GM19025 (cell line): Measurements from ENCODE around the gene MAGOHB.

Experiments used
- ATAC-seq: cut with Tn5 transposase; IDR thresholded peaks from one replicate; pipeline ENCODE4 v1.9.1; 2021; ENCODE audit warnings: mild to moderate bottlenecking, low read depth, moderate library complexity; ENCODE audit not compliant: unreplicated experiment

MAGOHB gene

DNA sequence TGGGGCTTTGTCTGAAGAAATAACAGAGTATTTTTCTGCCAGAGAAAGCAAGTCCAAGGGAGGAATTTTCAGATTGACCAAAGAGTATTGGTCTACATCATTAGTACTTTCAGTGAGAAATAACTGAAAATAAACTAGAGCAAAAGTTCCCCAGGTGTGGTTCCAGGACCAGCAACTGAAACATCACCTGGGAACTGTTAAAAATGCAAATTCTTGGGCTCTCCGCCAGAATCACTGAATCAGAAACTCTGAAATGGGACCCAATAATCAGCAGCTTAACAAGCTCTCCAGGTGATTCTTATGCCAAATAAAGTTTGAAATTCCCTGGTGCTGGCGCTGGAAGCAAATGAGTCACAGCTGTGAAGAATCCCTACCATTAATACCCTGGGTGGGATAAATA lies 55.6 kb downstream of the MAGOHB start:
- no peak for ATAC-seq

DNA sequence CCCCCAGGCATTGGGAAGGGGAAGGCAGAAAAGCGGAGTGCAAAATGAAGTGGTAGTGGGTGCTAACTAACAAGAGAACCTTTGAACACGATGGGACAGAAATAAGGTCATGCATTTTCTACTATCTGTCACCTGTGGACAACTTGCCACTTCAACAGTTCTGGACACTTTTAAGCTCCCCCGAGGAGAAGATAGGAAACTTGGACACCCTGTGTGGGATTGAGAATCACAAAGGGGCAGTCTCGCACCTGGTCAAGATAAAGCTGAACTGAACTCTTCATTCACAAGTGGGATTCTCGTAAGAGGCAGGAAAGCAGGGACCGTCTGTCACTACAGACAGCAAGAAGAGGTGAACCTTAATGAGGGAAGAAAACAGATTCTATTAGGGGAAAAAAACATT lies 56.1 kb downstream of the MAGOHB start:
- no peak for ATAC-seq

DNA sequence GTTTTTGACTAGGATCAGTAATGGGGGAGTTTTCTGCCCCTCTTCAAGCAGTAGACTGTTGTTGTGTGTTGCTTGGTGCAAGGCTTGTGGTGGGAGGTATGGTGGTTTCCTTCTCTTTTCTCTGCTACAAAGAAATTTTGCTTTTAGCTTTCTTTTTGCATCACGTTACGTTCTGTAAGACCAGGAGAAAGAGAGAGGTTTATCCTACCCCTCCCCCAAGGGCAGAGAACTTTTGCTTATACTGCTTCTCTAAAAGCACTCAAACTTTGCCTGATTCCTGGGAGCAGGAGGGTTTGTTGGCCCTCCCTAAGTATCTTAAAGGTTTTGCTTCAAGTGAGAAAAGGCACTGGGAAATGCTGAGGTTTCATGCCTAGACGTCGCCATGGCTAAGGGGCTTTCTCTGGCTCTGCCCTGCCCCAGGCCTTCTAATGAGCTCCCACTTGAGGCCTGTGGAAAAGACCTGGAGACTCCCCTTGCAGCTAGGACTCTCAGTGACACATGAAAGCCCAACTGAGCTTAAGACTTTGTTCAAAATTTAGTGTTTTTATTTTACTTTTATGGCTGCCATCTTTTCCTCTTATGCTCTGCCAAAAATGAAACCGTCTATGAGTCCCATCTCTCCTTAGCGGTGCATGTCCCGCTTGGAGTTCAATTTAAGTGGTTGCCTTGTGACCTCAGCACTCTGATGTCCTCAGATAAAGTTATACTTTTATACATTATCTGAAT lies 58.5 kb downstream of the MAGOHB start:
- no peak for ATAC-seq

DNA sequence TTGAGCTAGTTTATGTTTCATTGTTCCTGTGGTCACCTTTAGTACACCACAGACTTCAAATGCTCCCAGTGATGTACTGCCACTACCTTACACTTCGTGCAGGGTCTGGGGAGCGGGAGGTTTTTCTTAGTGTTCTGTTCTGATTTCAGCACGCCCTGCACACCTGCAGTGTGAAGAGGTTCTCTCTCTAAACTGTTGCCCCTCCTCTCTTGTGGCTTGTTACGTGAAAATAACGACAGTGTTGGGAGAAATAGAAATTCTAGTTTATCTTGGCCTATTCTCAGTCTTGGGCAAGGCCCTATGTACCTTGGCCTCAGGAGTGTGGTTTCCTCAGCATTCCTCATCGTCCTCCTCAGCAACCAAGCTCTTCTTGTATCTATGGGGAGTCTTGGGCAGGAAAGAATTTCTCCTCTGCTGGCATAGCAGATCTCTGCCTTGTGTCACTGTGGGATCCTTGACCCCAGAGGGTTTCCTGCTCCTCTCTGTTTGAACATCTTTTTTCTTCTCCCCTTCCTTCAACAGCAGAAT lies 59.1 kb downstream of the MAGOHB start:
- no peak for ATAC-seq
